IMR-90 (cell line): ENCODE measurements around the gene RDH12. TPM values are rescaled to one million over a fixed set of nuclear protein-coding genes. Genes with fewer than 3 reads are reported as not detected.

Source experiments
- ATAC-seq: fragments of 200-7000 bp; cut with Tn5 transposase; 2 replicates; pipeline ENCODE4 v1.9.1; 2020; ENCODE audit warnings: low read depth, mild to moderate bottlenecking, moderate library complexity
- BruUV-seq: library from RNA; stranded (reverse); fragments of 400-500 nt; replicated peaks from 2 replicates; lab custom pipeline; 2021; lab: Mats Ljungman, UMichigan
- CTCF ChIA-PET: fragments of 300-600 bp; formaldehyde crosslinking; extraction: SDS; loops from one replicate; lab custom pipeline; 2021; ENCODE audit warnings: antibody characterized with exemption; lab: Yijun Ruan, JAX
- POLR2A ChIA-PET: fragments of 300-600 bp; sonication (Branson Sonifier 250); formaldehyde crosslinking; loops from one replicate; lab custom pipeline; 2022; ENCODE audit warnings: antibody characterized with exemption; ENCODE audit not compliant: unreplicated experiment; lab: Charles Lee
- DNase-seq: peaks from one replicate; pipeline ENCODE4 v3.0.0; 2013
- H2AFZ ChIP-seq: replicated peaks from 2 replicates; pipeline ENCODE3; 2013; ENCODE audit warnings: low read length, mild to moderate bottlenecking; ENCODE audit not compliant: poor library complexity
- H2AK5ac ChIP-seq: 2 replicates; pipeline ENCODE4 v1.6.1; 2013; ENCODE audit warnings: low read depth, low read length, inconsistent platforms
- H2AK9ac ChIP-seq: replicated peaks from 2 replicates; pipeline ENCODE3; 2013; ENCODE audit warnings: mild to moderate bottlenecking, low read depth, low read length, moderate library complexity; ENCODE audit not compliant: poor library complexity
- H2BK120ac ChIP-seq: 2 replicates; pipeline ENCODE4 v1.6.1; 2013; ENCODE audit warnings: low read depth, low read length, inconsistent platforms
- H2BK15ac ChIP-seq: 3 replicates; pipeline ENCODE4 v1.6.1; 2013; ENCODE audit warnings: low read depth, low read length, inconsistent platforms
- H2BK20ac ChIP-seq: 2 replicates; pipeline ENCODE4 v1.6.1; 2013; ENCODE audit warnings: low read depth, mild to moderate bottlenecking, inconsistent platforms, low read length, moderate library complexity
- H2BK5ac ChIP-seq: 2 replicates; pipeline ENCODE4 v1.6.1; 2013; ENCODE audit warnings: mild to moderate bottlenecking, low read depth, low read length, inconsistent platforms; ENCODE audit not compliant: poor library complexity, severe bottlenecking
- H3K14ac ChIP-seq: replicated peaks from 2 replicates; pipeline ENCODE4 v1.6.1; 2013; ENCODE audit warnings: low read depth, low read length, inconsistent platforms
- H3K18ac ChIP-seq: 2 replicates; pipeline ENCODE4 v1.6.1; 2013; ENCODE audit warnings: low read depth, low read length, control low read depth
- H3K23ac ChIP-seq: 2 replicates; pipeline ENCODE4 v1.6.1; 2013; ENCODE audit warnings: low read depth, low read length, inconsistent platforms
- H3K27ac ChIP-seq: 2 replicates; pipeline ENCODE4 v1.5.1; 2013; ENCODE audit warnings: mild to moderate bottlenecking, control low read depth, low read length; ENCODE audit not compliant: insufficient read depth
- H3K27me3 ChIP-seq: 2 replicates; pipeline ENCODE4 v1.6.1; 2013; ENCODE audit warnings: low read length; ENCODE audit not compliant: control insufficient read depth, insufficient read depth
- H3K36me3 ChIP-seq: 2 replicates; pipeline ENCODE4 v1.6.1; 2013; ENCODE audit warnings: low read length, mixed read lengths; ENCODE audit not compliant: control insufficient read depth, insufficient read depth
- H3K4ac ChIP-seq: 2 replicates; pipeline ENCODE4 v1.6.1; 2013; ENCODE audit warnings: low read depth, low read length, inconsistent platforms
- H3K4me1 ChIP-seq: 2 replicates; pipeline ENCODE4 v1.6.1; 2013; ENCODE audit warnings: low read length, mixed read lengths; ENCODE audit not compliant: control insufficient read depth, insufficient read depth
- H3K4me2 ChIP-seq: 2 replicates; pipeline ENCODE4 v1.6.1; 2013; ENCODE audit warnings: low read depth, mild to moderate bottlenecking, control low read depth, low read length, moderate library complexity
- H3K4me3 ChIP-seq: 2 replicates; pipeline ENCODE4 v1.5.1; 2013; ENCODE audit warnings: low read depth, mild to moderate bottlenecking, control low read depth, low read length, moderate library complexity; ENCODE audit not compliant: insufficient read depth
- H3K56ac ChIP-seq: 2 replicates; pipeline ENCODE4 v1.6.1; 2013; ENCODE audit warnings: low read length, inconsistent platforms; ENCODE audit not compliant: insufficient read depth; ENCODE audit errors: extremely low read depth
- H3K79me1 ChIP-seq, 2 experiments: 2 replicates each; pipeline ENCODE4 v1.6.1; 2013; ENCODE audit warnings: low read length in 2 of 2, inconsistent platforms in 1 of 2, low read depth in 1 of 2
- H3K9ac ChIP-seq: 2 replicates; pipeline ENCODE4 v1.6.1; 2013; ENCODE audit warnings: low read depth, low read length, control low read depth
- H3K9me1 ChIP-seq: 2 replicates; pipeline ENCODE4 v1.6.1; 2013; ENCODE audit warnings: low read length, inconsistent platforms; ENCODE audit not compliant: insufficient read depth
- H3K9me3 ChIP-seq: 2 replicates; pipeline ENCODE4 v1.6.1; 2013; ENCODE audit warnings: low read length; ENCODE audit not compliant: control insufficient read depth, insufficient read depth
- H4K20me1 ChIP-seq: 2 replicates; pipeline ENCODE4 v1.6.1; 2013; ENCODE audit warnings: low read length, inconsistent platforms; ENCODE audit not compliant: insufficient read depth
- H4K5ac ChIP-seq: 2 replicates; pipeline ENCODE4 v1.6.1; 2013; ENCODE audit warnings: mild to moderate bottlenecking, low read depth, low read length, control low read depth
- H4K8ac ChIP-seq, 2 experiments: 2 replicates each; pipeline ENCODE4 v1.6.1; 2013; ENCODE audit warnings: low read depth in 2 of 2, low read length in 2 of 2, control low read depth in 1 of 2, inconsistent platforms in 1 of 2
- H4K91ac ChIP-seq: 2 replicates; pipeline ENCODE4 v1.6.1; 2013; ENCODE audit warnings: low read depth, low read length, inconsistent platforms; ENCODE audit not compliant: insufficient read depth
- BHLHE40 ChIP-seq: fragments of 150-350 bp; IDR thresholded peaks from 2 replicates; pipeline ENCODE4 v1.6.1; 2016; ENCODE audit warnings: mild to moderate bottlenecking, low read depth, low read length
- CEBPB ChIP-seq: IDR thresholded peaks from 2 replicates; pipeline ENCODE4 v1.6.1; 2012; ENCODE audit warnings: low read depth, low read length, improper control_type of control experiment
- CHD1 ChIP-seq: IDR thresholded peaks from 2 replicates; pipeline ENCODE4 v1.6.1; 2012; ENCODE audit warnings: low read depth, low read length, improper control_type of control experiment
- CTCF ChIP-seq: conservative IDR thresholded peaks from 2 replicates; pipeline ENCODE4 v1.5.1; 2012; ENCODE audit warnings: mild to moderate bottlenecking, low read depth, low read length, improper control_type of control experiment
- ELK1 ChIP-seq: fragments of 150-350 bp; IDR thresholded peaks from 2 replicates; pipeline ENCODE4 v1.6.1; 2016; ENCODE audit warnings: low read depth, mild to moderate bottlenecking, low read length, moderate library complexity, borderline replicate concordance
- FOS ChIP-seq: fragments of 150-350 bp; IDR thresholded peaks from 2 replicates; pipeline ENCODE4 v1.6.1; 2016; ENCODE audit warnings: low read depth, low read length
- MAFK ChIP-seq: IDR thresholded peaks from 2 replicates; pipeline ENCODE4 v1.6.1; 2012; ENCODE audit warnings: low read depth, low read length, improper control_type of control experiment
- MAZ ChIP-seq: IDR thresholded peaks from 2 replicates; pipeline ENCODE4 v1.6.1; 2012; ENCODE audit warnings: low read depth, mild to moderate bottlenecking, low read length, improper control_type of control experiment, moderate library complexity, borderline replicate concordance
- MXI1 ChIP-seq: IDR thresholded peaks from 2 replicates; pipeline ENCODE4 v1.6.1; 2012; ENCODE audit warnings: low read depth, mild to moderate bottlenecking, low read length, moderate library complexity, borderline replicate concordance
- NFE2L2 ChIP-seq: fragments of 150-350 bp; IDR thresholded peaks from 2 replicates; pipeline ENCODE4 v1.6.1; 2016; ENCODE audit warnings: low read depth, mild to moderate bottlenecking, low read length
- POLR2A ChIP-seq: IDR thresholded peaks from 2 replicates; pipeline ENCODE4 v1.6.1; 2012; ENCODE audit warnings: mild to moderate bottlenecking, low read depth, low read length
- RAD21 ChIP-seq: IDR thresholded peaks from 2 replicates; pipeline ENCODE4 v1.6.1; 2012; ENCODE audit warnings: low read length, improper control_type of control experiment
- RCOR1 ChIP-seq: IDR thresholded peaks from 2 replicates; pipeline ENCODE4 v1.6.1; 2012; ENCODE audit warnings: mild to moderate bottlenecking, low read length, improper control_type of control experiment; ENCODE audit not compliant: insufficient replicate concordance
- RFX5 ChIP-seq: IDR thresholded peaks from 2 replicates; pipeline ENCODE4 v1.8.0; 2012; ENCODE audit warnings: low read depth, mild to moderate bottlenecking, low read length, moderate library complexity
- SMC3 ChIP-seq: fragments of 150-350 bp; IDR thresholded peaks from 2 replicates; pipeline ENCODE4 v1.6.1; 2016; ENCODE audit warnings: low read depth, mild to moderate bottlenecking, antibody characterized with exemption, low read length, moderate library complexity
- USF2 ChIP-seq: fragments of 150-350 bp; IDR thresholded peaks from 2 replicates; pipeline ENCODE4 v1.6.1; 2017; ENCODE audit warnings: mild to moderate bottlenecking, antibody characterized with exemption, low read length, low read depth
- WGBS, 2 experiments: methylation state at CpG; one replicate each; pipeline versions ENCODE4 v1.1.5 to v1.1.7; 2013; ENCODE audit warnings: missing lambda C conversion rate in 2 of 2; ENCODE audit not compliant: insufficient read length in 1 of 2; ENCODE audit errors: extremely low coverage in 2 of 2; 5-methylcytosine and 5-hydroxymethylcytosine counted together
- dilution Hi-C: fragments of 300-500 bp; cut with HindIII; formaldehyde crosslinking; loops from one replicate; pipeline ENCODE4 v1.14.3; 2018; ENCODE audit warnings: low sequenced_read_pairs; ENCODE audit not compliant: unreplicated experiment
- in situ Hi-C: fragments of 300-500 bp; cut with MboI; formaldehyde crosslinking; loops from 3 replicates; pipeline ENCODE4 v1.14.3; 2019; ENCODE audit warnings: low sequenced_read_pairs, inconsistent platforms, mixed read lengths
- intact Hi-C: fragments of 100-400 bp; cut with micrococcal nuclease; formaldehyde crosslinking; loops from 2 replicates; pipeline ENCODE4 v1.10.0; 2022
- polyA plus RNA-seq, 3 experiments: library from polyadenylated mRNA; depleted of rRNA; stranded (reverse); fragments of >200 nt; gene quantifications; 2 replicates each; pipeline ENCODE4 v1.2.3, GENCODE V29; 2012; ENCODE audit warnings: low replicate concordance in 1 of 3
- total RNA-seq: library from RNA; depleted of rRNA; stranded (reverse); fragments of >200 nt; gene quantifications from 2 replicates; pipeline ENCODE4 v1.2.3, GENCODE V29; 2012

RDH12 gene
- total and polyA plus RNA-seq, 2 of the 4 experiments (the other 2 are of a cell fraction) = not detected

GRCh38 chr14:67680941-67681340 lies 20.7 kb upstream of the RDH12 start:
- Histone ChIP-seq H2BK15ac (no peak overlapping the region), H2BK20ac (no peak overlapping the region), H3K14ac (no peak overlapping the region), H3K36me3 (peaks cover 25% of the 10 kb centered on the region), H4K5ac (no peak overlapping the region), H3K27me3 (no peaks in the 10 kb centered on the region), H3K4me2 (no peak overlapping the region), H2AK9ac (no peak overlapping the region), H3K56ac (no peak overlapping the region), H4K91ac (no peak overlapping the region), H2BK120ac (no peak overlapping the region), H3K4me1 (0 out of 2 replicates have a peak, but pooled peaks cover 2% of the 10 kb centered on the region), H3K9me3 (no peaks in the 10 kb centered on the region), H3K23ac (no peak overlapping the region), H3K27ac (0 out of 2 replicates have a peak overlapping the region, but pooled peaks have one; percentile 33), H3K9ac (no peak overlapping the region), H3K9me1 (no peaks in the 10 kb centered on the region), H3K79me1 (peaks cover 33% of the 10 kb centered on the region in 2 experiments), H2BK5ac (no peak overlapping the region), H3K4ac (no peak overlapping the region), H3K4me3 (no peak overlapping the region), H2AFZ (no peak overlapping the region), H3K18ac (no peak overlapping the region), H2AK5ac (0 out of 2 replicates have a peak overlapping the region, but pooled peaks have one; percentile 8), H4K8ac (no peak overlapping the region; a peak in 1 of 4 replicates), H4K20me1 (peaks cover 4% of the 10 kb centered on the region; the same call in 1 of the 2 replicates)
- DNase-seq (no peak), ATAC-seq (no peak)
- in situ Hi-C loops (no loop called here), dilution Hi-C loops (no loop called here), intact Hi-C loops (no loop called here)
- POLR2A ChIA-PET = no interaction called here
- no TSS peak for BruUV-seq
- TF ChIP-seq BHLHE40 = no peak
- TF ChIP-seq CTCF = no peak
- TF ChIP-seq CEBPB = no peak
- no peak for TF ChIP-seq USF2
- no peak for TF ChIP-seq MAFK
- no peak for TF ChIP-seq RAD21
- TF ChIP-seq NFE2L2 = no peak
- no peak for TF ChIP-seq MXI1
- no peak for TF ChIP-seq RFX5
- no peak for TF ChIP-seq FOS
- no peak for TF ChIP-seq POLR2A
- TF ChIP-seq ELK1 = no peak
- TF ChIP-seq MAZ = no peak
- TF ChIP-seq SMC3 = no peak
- no peak for TF ChIP-seq CHD1
- no peak for TF ChIP-seq RCOR1
- CTCF ChIA-PET = no interaction called here
- WGBS, 2 experiments = 86% methylated on average over 1 of the region's 2 CpGs; no CpG with 5 or more reads in 1 of the 2 experiments
